GM12801 (cell line): ENCODE results near the gene CAMSAP2.

Source experiments
- CTCF ChIP-seq: IDR thresholded peaks from one replicate; pipeline ENCODE4 v1.5.1; 2011; ENCODE audit warnings: control low read depth; ENCODE audit not compliant: insufficient read length; ENCODE audit errors: extremely low read depth

CAMSAP2 gene

GRCh38 chr1:200706111-200706814 lies 32.4 kb upstream of the CAMSAP2 start:
- TF ChIP-seq CTCF: no peak

GRCh38 chr1:200707116-200707515 lies 31.6 kb upstream of the CAMSAP2 start:
- no peak for TF ChIP-seq CTCF

- no peak for TF ChIP-seq CTCF
These were observed 30.5 kb upstream of the CAMSAP2 start for GRCh38 chr1:200708161-200708560.

- no peak for TF ChIP-seq CTCF
These were observed 29.9 kb upstream of the CAMSAP2 start for GRCh38 chr1:200708769-200709168.

GRCh38 chr1:200710166-200710565 lies 28.5 kb upstream of the CAMSAP2 start:
- no peak for TF ChIP-seq CTCF

- TF ChIP-seq CTCF: no peak
These were observed 24.0 kb upstream of the CAMSAP2 start for GRCh38 chr1:200714504-200715187.

- no peak for TF ChIP-seq CTCF
These were observed 18.5 kb upstream of the CAMSAP2 start for GRCh38 chr1:200720199-200720598.
